ENCODE data around the gene FH. TPM values are rescaled to one million over a fixed set of nuclear protein-coding genes. Genes with fewer than 3 reads are reported as not detected.

FH gene
- total and polyA plus RNA-seq, 2 donors (not counting 3 experiments of a cell fraction or from before 2014, with no cell fraction given): 41.9 to 96.6 TPM

DNA sequence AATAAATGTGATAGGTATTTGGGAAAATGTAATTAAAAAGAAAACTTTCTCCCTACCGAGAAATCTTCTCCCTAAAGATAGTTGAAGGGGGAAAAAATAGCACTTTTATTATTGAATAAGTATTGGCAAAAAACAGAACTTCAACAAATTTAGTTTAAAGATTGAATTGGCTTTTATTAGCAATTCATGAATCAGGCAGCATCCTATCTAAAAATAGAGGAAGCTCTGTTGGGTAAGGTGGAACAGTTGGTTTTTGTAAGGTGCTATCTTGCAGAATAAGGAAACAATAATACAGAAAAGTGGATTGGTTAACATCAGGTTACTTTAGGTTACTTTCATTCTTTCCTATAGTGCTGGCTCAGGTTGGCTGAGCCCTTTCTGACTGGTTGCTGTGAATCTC lies 62.8 kb downstream of the FH start:
- DNase-seq (ENCODE audit: low read depth, low spot score): no peak
- ChIA-PET CTCF (no interaction called here), POLR2A (no interaction called here)
- Histone ChIP-seq H3K36me3 (ENCODE audit: control insufficient read depth in 2 of 2, extremely low read depth in 1 of 2, insufficient read depth in 2 of 2, low read length in 2 of 2) (no peaks in the 10 kb centered on the region), H3K4me1 (ENCODE audit: control insufficient read depth, extremely low read depth, insufficient read depth, low read length) (no peaks in the 10 kb centered on the region), H2AFZ (ENCODE audit: low read depth, low read length) (no peak overlapping the region), H3K9me3 (replicated peaks; ENCODE audit: control insufficient read depth, insufficient read depth, low read length) (no peaks in the 10 kb centered on the region), H3K4me3 (replicated peaks in 1 of 3; ENCODE audit: insufficient read depth in 1 of 3, low read depth in 1 of 3, low read length in 3 of 3) (no peak overlapping the region), H4K20me1 (replicated peaks; ENCODE audit: control insufficient read depth, extremely low read depth, insufficient read depth, low read length) (no peaks in the 10 kb centered on the region), H3K9me1 (replicated peaks; ENCODE audit: control insufficient read depth, extremely low read depth, insufficient read depth, low read length) (no peaks in the 10 kb centered on the region), H3K4me2 (ENCODE audit: insufficient read depth, low read length) (no peak overlapping the region), H3K79me2 (ENCODE audit: control insufficient read depth, insufficient read depth, low read length) (no peaks in the 10 kb centered on the region), H3K9ac (replicated peaks; ENCODE audit: extremely low read depth, insufficient read depth, low read length) (no peak overlapping the region), H3K27me3 (ENCODE audit: control insufficient read depth in 2 of 2, insufficient read depth in 2 of 2, low read length in 2 of 2) (no peaks in the 10 kb centered on the region), H3K27ac (ENCODE audit: insufficient read depth, low read depth, low read length) (no peak overlapping the region)
- no TSS peak for BruUV-seq (replicated peaks)
- FAIRE-seq: no peak
- TF ChIP-seq FOS (IDR thresholded peaks at IDR 0.05; ENCODE audit: borderline replicate concordance, insufficient read depth, low read length) (no peak), POLR2AphosphoS5 (IDR thresholded peaks at IDR 0.05; ENCODE audit: insufficient read depth, low read depth, low read length) (no peak), JUN (IDR thresholded peaks at IDR 0.05; ENCODE audit: borderline replicate concordance, insufficient read depth, insufficient read length, low read depth) (no peak), POLR2A (IDR thresholded peaks at IDR 0.05; ENCODE audit: low read depth, low read length) (no peak), MYC (IDR thresholded peaks at IDR 0.05; ENCODE audit: low read depth, low read length) (no peak), EZH2 (IDR thresholded peaks at IDR 0.05; ENCODE audit: borderline replicate concordance, low read depth, low read length, severe bottlenecking) (no peak), GATA2 (IDR thresholded peaks at IDR 0.05; ENCODE audit: insufficient read depth, insufficient read length, low read depth, low read length) (no peak)
- TF ChIP-seq, protein P1, sequence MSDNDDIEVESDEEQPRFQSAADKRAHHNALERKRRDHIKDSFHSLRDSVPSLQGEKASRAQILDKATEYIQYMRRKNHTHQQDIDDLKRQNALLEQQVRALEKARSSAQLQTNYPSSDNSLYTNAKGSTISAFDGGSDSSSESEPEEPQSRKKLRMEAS (IDR thresholded peaks at IDR 0.05; ENCODE audit: insufficient read depth, insufficient read length): no peak
- TF ChIP-seq, protein P2, sequence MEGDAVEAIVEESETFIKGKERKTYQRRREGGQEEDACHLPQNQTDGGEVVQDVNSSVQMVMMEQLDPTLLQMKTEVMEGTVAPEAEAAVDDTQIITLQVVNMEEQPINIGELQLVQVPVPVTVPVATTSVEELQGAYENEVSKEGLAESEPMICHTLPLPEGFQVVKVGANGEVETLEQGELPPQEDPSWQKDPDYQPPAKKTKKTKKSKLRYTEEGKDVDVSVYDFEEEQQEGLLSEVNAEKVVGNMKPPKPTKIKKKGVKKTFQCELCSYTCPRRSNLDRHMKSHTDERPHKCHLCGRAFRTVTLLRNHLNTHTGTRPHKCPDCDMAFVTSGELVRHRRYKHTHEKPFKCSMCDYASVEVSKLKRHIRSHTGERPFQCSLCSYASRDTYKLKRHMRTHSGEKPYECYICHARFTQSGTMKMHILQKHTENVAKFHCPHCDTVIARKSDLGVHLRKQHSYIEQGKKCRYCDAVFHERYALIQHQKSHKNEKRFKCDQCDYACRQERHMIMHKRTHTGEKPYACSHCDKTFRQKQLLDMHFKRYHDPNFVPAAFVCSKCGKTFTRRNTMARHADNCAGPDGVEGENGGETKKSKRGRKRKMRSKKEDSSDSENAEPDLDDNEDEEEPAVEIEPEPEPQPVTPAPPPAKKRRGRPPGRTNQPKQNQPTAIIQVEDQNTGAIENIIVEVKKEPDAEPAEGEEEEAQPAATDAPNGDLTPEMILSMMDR (IDR thresholded peaks at IDR 0.05; ENCODE audit: extremely low read depth in 1 of 2, insufficient read depth in 1 of 2, low read depth in 1 of 2, low read length in 2 of 2): no peak
- dilution Hi-C loops (cut with MboI; ENCODE audit: extremely low pct_ligation_motif_present, low sequenced_read_pairs) (no loop called here), intact Hi-C loops (cut with micrococcal nuclease) (no loop called here)
